HG03108 (cell line): Measurements from ENCODE around the gene ARHGAP10.

ENCODE experiments used
- ATAC-seq: cut with Tn5 transposase; IDR thresholded peaks from one replicate; pipeline ENCODE4 v1.9.1; 2021; ENCODE audit warnings: moderate library complexity; ENCODE audit not compliant: unreplicated experiment

Gene ARHGAP10

GRCh38 chr4:147732518-147733235, 789 bp downstream of the ARHGAP10 start:
- ATAC-seq = peak; percentile 21

GRCh38 chr4:147733716-147734344, 1.9 kb downstream of the ARHGAP10 start:
- no peak for ATAC-seq

GRCh38 chr4:147734496-147734895, 2.6 kb downstream of the ARHGAP10 start:
- ATAC-seq = no peak

- no peak for ATAC-seq
Measured at GRCh38 chr4:147735413-147736301, 3.8 kb downstream of the ARHGAP10 start.

- ATAC-seq = no peak
Measured at GRCh38 chr4:147736458-147736857, 4.6 kb downstream of the ARHGAP10 start.

GRCh38 chr4:147737623-147738022, 5.7 kb downstream of the ARHGAP10 start:
- ATAC-seq = no peak

- no peak for ATAC-seq
Measured at GRCh38 chr4:147739239-147739823, 7.4 kb downstream of the ARHGAP10 start.

GRCh38 chr4:147740176-147740575, 8.3 kb downstream of the ARHGAP10 start:
- no peak for ATAC-seq

GRCh38 chr4:147741190-147741788, 9.4 kb downstream of the ARHGAP10 start:
- ATAC-seq = no peak

- no peak for ATAC-seq
Measured at GRCh38 chr4:147747787-147748454, 16.0 kb downstream of the ARHGAP10 start.

- peak; percentile 99 for ATAC-seq
Measured at GRCh38 chr4:147749811-147750321, 18.0 kb downstream of the ARHGAP10 start.

- ATAC-seq = no peak
Measured at GRCh38 chr4:147753047-147753446, 21.2 kb downstream of the ARHGAP10 start.

GRCh38 chr4:147754037-147754445, 22.2 kb downstream of the ARHGAP10 start:
- ATAC-seq = no peak

GRCh38 chr4:147755561-147756295, 23.8 kb downstream of the ARHGAP10 start:
- ATAC-seq = no peak

- ATAC-seq = no peak
Measured at GRCh38 chr4:147756417-147756816, 24.5 kb downstream of the ARHGAP10 start.

GRCh38 chr4:147760176-147760575, 28.3 kb downstream of the ARHGAP10 start:
- ATAC-seq = no peak

- no peak for ATAC-seq
Measured at GRCh38 chr4:147760695-147761094, 28.8 kb downstream of the ARHGAP10 start.

GRCh38 chr4:147761218-147761883, 29.5 kb downstream of the ARHGAP10 start:
- ATAC-seq = peak; percentile 68

GRCh38 chr4:147764337-147764736, 32.4 kb downstream of the ARHGAP10 start:
- ATAC-seq = no peak
